Measurements from ENCODE around the gene PLCXD3.

DNA sequence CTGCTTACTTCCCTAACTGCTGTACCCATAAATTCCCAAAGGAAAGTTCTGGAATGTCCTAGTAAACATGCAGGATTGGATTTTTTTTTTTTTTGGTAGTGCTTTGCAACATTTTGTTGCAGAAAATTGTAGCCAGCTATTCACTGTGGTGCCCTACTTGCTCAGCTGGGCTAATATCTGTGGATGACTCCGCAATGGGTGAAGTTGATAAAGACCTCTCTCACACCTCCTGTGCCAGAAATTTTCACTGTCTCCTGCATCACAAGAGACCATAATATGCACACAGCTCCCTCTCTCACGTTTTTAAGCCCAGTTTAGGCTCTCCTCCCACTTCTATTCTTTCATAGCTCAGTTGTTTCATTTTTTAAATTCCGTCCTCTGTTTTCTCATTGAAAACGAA lies 160.6 kb downstream of the PLCXD3 start:
- TF ChIP-seq, protein P1, sequence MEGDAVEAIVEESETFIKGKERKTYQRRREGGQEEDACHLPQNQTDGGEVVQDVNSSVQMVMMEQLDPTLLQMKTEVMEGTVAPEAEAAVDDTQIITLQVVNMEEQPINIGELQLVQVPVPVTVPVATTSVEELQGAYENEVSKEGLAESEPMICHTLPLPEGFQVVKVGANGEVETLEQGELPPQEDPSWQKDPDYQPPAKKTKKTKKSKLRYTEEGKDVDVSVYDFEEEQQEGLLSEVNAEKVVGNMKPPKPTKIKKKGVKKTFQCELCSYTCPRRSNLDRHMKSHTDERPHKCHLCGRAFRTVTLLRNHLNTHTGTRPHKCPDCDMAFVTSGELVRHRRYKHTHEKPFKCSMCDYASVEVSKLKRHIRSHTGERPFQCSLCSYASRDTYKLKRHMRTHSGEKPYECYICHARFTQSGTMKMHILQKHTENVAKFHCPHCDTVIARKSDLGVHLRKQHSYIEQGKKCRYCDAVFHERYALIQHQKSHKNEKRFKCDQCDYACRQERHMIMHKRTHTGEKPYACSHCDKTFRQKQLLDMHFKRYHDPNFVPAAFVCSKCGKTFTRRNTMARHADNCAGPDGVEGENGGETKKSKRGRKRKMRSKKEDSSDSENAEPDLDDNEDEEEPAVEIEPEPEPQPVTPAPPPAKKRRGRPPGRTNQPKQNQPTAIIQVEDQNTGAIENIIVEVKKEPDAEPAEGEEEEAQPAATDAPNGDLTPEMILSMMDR (conservative IDR thresholded peaks at IDR 0.05), result no peak
- no peak for TF ChIP-seq EZH2 (IDR thresholded peaks at IDR 0.05; ENCODE audit: low read depth)

Measured in PC-9 (cell line).